ENCODE measurements around the gene RBM42.

GRCh38 chr19:35596366-35596999 lies 32.4 kb upstream of the RBM42 start:
- TF ChIP-seq CTCF (IDR thresholded peaks at IDR 0.05) (no peak), POLR2A (IDR thresholded peaks at IDR 0.05) (no peak)
